Measurements from ENCODE around the gene RAP1GDS1.

RAP1GDS1 gene

GRCh38 chr4:98430708-98431403, 169.7 kb downstream of the RAP1GDS1 start (continued):
- TF ChIP-seq, protein P1, sequence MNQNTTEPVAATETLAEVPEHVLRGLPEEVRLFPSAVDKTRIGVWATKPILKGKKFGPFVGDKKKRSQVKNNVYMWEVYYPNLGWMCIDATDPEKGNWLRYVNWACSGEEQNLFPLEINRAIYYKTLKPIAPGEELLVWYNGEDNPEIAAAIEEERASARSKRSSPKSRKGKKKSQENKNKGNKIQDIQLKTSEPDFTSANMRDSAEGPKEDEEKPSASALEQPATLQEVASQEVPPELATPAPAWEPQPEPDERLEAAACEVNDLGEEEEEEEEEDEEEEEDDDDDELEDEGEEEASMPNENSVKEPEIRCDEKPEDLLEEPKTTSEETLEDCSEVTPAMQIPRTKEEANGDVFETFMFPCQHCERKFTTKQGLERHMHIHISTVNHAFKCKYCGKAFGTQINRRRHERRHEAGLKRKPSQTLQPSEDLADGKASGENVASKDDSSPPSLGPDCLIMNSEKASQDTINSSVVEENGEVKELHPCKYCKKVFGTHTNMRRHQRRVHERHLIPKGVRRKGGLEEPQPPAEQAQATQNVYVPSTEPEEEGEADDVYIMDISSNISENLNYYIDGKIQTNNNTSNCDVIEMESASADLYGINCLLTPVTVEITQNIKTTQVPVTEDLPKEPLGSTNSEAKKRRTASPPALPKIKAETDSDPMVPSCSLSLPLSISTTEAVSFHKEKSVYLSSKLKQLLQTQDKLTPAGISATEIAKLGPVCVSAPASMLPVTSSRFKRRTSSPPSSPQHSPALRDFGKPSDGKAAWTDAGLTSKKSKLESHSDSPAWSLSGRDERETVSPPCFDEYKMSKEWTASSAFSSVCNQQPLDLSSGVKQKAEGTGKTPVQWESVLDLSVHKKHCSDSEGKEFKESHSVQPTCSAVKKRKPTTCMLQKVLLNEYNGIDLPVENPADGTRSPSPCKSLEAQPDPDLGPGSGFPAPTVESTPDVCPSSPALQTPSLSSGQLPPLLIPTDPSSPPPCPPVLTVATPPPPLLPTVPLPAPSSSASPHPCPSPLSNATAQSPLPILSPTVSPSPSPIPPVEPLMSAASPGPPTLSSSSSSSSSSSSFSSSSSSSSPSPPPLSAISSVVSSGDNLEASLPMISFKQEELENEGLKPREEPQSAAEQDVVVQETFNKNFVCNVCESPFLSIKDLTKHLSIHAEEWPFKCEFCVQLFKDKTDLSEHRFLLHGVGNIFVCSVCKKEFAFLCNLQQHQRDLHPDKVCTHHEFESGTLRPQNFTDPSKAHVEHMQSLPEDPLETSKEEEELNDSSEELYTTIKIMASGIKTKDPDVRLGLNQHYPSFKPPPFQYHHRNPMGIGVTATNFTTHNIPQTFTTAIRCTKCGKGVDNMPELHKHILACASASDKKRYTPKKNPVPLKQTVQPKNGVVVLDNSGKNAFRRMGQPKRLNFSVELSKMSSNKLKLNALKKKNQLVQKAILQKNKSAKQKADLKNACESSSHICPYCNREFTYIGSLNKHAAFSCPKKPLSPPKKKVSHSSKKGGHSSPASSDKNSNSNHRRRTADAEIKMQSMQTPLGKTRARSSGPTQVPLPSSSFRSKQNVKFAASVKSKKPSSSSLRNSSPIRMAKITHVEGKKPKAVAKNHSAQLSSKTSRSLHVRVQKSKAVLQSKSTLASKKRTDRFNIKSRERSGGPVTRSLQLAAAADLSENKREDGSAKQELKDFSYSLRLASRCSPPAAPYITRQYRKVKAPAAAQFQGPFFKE (tag by site-specific recombination; IDR thresholded peaks at IDR 0.05; ENCODE audit: borderline replicate concordance), result no peak
- no peak for TF ChIP-seq REPIN1 (tag by site-specific recombination; IDR thresholded peaks at IDR 0.05; ENCODE audit: low read depth)
- TF ChIP-seq, protein P2, sequence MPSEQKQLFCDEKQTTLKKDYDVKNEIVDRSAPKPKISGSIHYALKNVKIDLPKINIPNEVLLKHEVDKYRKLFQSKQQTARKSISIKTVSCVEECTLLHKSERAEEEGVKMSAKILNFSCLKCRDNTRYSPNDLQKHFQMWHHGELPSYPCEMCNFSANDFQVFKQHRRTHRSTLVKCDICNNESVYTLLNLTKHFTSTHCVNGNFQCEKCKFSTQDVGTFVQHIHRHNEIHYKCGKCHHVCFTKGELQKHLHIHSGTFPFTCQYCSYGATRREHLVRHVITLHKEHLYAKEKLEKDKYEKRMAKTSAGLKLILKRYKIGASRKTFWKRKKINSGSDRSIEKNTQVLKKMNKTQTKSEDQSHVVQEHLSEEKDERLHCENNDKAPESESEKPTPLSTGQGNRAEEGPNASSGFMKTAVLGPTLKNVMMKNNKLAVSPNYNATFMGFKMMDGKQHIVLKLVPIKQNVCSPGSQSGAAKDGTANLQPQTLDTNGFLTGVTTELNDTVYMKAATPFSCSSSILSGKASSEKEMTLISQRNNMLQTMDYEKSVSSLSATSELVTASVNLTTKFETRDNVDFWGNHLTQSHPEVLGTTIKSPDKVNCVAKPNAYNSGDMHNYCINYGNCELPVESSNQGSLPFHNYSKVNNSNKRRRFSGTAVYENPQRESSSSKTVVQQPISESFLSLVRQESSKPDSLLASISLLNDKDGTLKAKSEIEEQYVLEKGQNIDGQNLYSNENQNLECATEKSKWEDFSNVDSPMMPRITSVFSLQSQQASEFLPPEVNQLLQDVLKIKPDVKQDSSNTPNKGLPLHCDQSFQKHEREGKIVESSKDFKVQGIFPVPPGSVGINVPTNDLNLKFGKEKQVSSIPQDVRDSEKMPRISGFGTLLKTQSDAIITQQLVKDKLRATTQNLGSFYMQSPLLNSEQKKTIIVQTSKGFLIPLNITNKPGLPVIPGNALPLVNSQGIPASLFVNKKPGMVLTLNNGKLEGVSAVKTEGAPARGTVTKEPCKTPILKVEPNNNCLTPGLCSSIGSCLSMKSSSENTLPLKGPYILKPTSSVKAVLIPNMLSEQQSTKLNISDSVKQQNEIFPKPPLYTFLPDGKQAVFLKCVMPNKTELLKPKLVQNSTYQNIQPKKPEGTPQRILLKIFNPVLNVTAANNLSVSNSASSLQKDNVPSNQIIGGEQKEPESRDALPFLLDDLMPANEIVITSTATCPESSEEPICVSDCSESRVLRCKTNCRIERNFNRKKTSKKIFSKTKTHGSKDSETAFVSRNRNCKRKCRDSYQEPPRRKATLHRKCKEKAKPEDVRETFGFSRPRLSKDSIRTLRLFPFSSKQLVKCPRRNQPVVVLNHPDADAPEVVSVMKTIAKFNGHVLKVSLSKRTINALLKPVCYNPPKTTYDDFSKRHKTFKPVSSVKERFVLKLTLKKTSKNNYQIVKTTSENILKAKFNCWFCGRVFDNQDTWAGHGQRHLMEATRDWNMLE (tag by site-specific recombination; conservative IDR thresholded peaks at IDR 0.05; ENCODE audit: low read depth), result no peak

- no peak for TF ChIP-seq EGR2 (tag by site-specific recombination; IDR thresholded peaks at IDR 0.05; ENCODE audit: low read depth)
- peaks cover 5 to 10% of the 10 kb centered on the region in 2 experiments; a peak in 2 of 3 replicates for H3K36me3 ChIP-seq (ENCODE audit: control insufficient read depth in 2 of 2, insufficient read depth in 1 of 2, low read length in 2 of 2)
- no peaks in the 10 kb centered on the region for H3K9me3 ChIP-seq (ENCODE audit: control insufficient read depth, insufficient read depth, low read depth, low read length)
- H3K4me3 ChIP-seq (ENCODE audit: low read depth, low read length), result no peak overlapping the region
- H3K4me1 ChIP-seq (ENCODE audit: control insufficient read depth, insufficient read depth, low read length), result no peaks in the 10 kb centered on the region
- CTCF ChIA-PET, result interaction anchor here (1.0 kb wide), 1 partner anchor 12 kb away, joined by 5 read pairs; no protein-coding TSS in a partner anchor
- POLR2A ChIA-PET, result no interaction called here
- no peak overlapping the region for H3K27ac ChIP-seq (ENCODE audit: extremely low read depth, low read depth, low read length)
Measured at GRCh38 chr4:98433691-98434090, 172.5 kb downstream of the RAP1GDS1 start.

DNA sequence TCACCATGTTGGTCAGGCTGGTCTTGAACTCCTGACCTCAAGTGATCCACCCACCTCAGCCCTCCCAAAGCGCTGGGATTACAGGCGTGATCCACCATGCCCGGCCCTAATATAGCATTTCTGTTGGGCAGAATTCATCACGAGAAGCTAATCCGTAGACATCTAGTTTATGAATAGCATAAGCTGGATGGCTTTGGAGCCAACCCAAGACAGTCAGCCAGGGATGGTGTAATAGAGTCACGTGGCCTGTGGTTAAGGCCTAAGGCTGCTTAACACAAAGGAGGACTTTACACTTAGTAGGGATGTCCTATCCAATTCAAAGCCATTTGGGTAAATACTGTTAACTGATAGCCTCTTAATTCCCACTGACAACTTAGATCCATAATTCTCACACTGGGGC, 173.6 kb downstream of the RAP1GDS1 start:
- no peaks in the 10 kb centered on the region for H3K4me1 ChIP-seq (ENCODE audit: control insufficient read depth, insufficient read depth, low read length)
- ChIA-PET CTCF (no interaction called here), POLR2A (no interaction called here)
- H3K27ac ChIP-seq (ENCODE audit: extremely low read depth, low read depth, low read length), result no peak overlapping the region
- H3K9me3 ChIP-seq (ENCODE audit: control insufficient read depth, insufficient read depth, low read depth, low read length), result no peaks in the 10 kb centered on the region
- peaks cover 5 to 10% of the 10 kb centered on the region in 2 experiments; a peak in 2 of 3 replicates for H3K36me3 ChIP-seq (ENCODE audit: control insufficient read depth in 2 of 2, insufficient read depth in 1 of 2, low read length in 2 of 2)
- no peak overlapping the region for H3K4me3 ChIP-seq (ENCODE audit: low read depth, low read length)
- no peak for TF ChIP-seq SALL2 (tag by site-specific recombination; IDR thresholded peaks at IDR 0.05; ENCODE audit: borderline replicate concordance)
- TF ChIP-seq, protein P3, sequence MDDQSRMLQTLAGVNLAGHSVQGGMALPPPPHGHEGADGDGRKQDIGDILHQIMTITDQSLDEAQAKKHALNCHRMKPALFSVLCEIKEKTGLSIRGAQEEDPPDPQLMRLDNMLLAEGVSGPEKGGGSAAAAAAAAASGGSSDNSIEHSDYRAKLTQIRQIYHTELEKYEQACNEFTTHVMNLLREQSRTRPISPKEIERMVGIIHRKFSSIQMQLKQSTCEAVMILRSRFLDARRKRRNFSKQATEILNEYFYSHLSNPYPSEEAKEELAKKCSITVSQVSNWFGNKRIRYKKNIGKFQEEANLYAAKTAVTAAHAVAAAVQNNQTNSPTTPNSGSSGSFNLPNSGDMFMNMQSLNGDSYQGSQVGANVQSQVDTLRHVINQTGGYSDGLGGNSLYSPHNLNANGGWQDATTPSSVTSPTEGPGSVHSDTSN (CRISPR knock-in tag; IDR thresholded peaks at IDR 0.05), result no peak
- TF ChIP-seq ZNF777 (tag by site-specific recombination; IDR thresholded peaks at IDR 0.05; ENCODE audit: borderline replicate concordance), result no peak
- no peak for TF ChIP-seq BCL11B (tag by site-specific recombination; IDR thresholded peaks at IDR 0.05; ENCODE audit: low read depth)
- TF ChIP-seq ZNF701 (tag by site-specific recombination; IDR thresholded peaks at IDR 0.05), result no peak
- no peak for TF ChIP-seq ZNF214 (tag by site-specific recombination; IDR thresholded peaks at IDR 0.05; ENCODE audit: borderline replicate concordance)
- no peak for TF ChIP-seq PRDM6 (tag by site-specific recombination; IDR thresholded peaks at IDR 0.05)
- no peak for TF ChIP-seq KLF1 (tag by site-specific recombination; IDR thresholded peaks at IDR 0.05)
- no peak for TF ChIP-seq ZBTB26 (tag by site-specific recombination; optimal IDR thresholded peaks at IDR 0.05)
- TF ChIP-seq ZNF138 (tag by site-specific recombination; IDR thresholded peaks at IDR 0.05; ENCODE audit: borderline replicate concordance), result no peak
- no peak for TF ChIP-seq ZNF658 (tag by site-specific recombination; IDR thresholded peaks at IDR 0.05)
- TF ChIP-seq ZNF521 (tag by site-specific recombination; IDR thresholded peaks at IDR 0.05), result no peak
